ENCODE data around the gene PTK7. TPM values are rescaled to one million over a fixed set of nuclear protein-coding genes. Genes with fewer than 3 reads are reported as not detected.
A peak's percentile ranks its signal among the peaks of the same experiment; 100 is the strongest.

Gene PTK7
- total RNA-seq, 1 donor from 2014 or later = 3.3 TPM

- DNase-seq (ENCODE audit: low spot score) = no peak
- Mint-ChIP-seq H3K9me3 (no peaks in the 10 kb centered on the region), H3K36me3 (ENCODE audit: low read depth) (peaks cover 32% of the 10 kb centered on the region), H3K27ac (peak overlapping the region; percentile 70), H3K4me1 (ENCODE audit: low read depth) (peaks cover 38% of the 10 kb centered on the region), H3K27me3 (ENCODE audit: insufficient read depth) (peaks cover 2% of the 10 kb centered on the region), H3K4me3 (no peak overlapping the region)
- intact Hi-C loops (cut with micrococcal nuclease) = loop anchor here (2.0 kb wide), 1 partner anchor 207 kb away; no protein-coding TSS in a partner anchor
These were observed 99.7 kb downstream of the PTK7 start for GRCh38 chr6:43175676-43176422.

GRCh38 chr6:43176423-43176786 is 100.3 kb downstream of the PTK7 start:
- no peak for DNase-seq (ENCODE audit: low spot score)
- intact Hi-C loops (cut with micrococcal nuclease) = no loop called here
- H3K27me3 Mint-ChIP-seq (ENCODE audit: insufficient read depth) = no peaks in the 10 kb centered on the region
- no peak overlapping the region for H3K4me3 Mint-ChIP-seq
- peak overlapping the region; percentile 70 for H3K27ac Mint-ChIP-seq
- H3K4me1 Mint-ChIP-seq (ENCODE audit: low read depth) = peaks cover 41% of the 10 kb centered on the region
- no peaks in the 10 kb centered on the region for H3K9me3 Mint-ChIP-seq
- peaks cover 35% of the 10 kb centered on the region for H3K36me3 Mint-ChIP-seq (ENCODE audit: low read depth)

- no peaks in the 10 kb centered on the region for H3K9me3 Mint-ChIP-seq
These were observed 102.0 kb downstream of the PTK7 start for GRCh38 chr6:43178150-43178549.

GRCh38 chr6:43178951-43179830 is 103.1 kb downstream of the PTK7 start:
- Mint-ChIP-seq H3K27me3 (ENCODE audit: insufficient read depth) (no peaks in the 10 kb centered on the region), H3K27ac (no peak overlapping the region), H3K9me3 (no peaks in the 10 kb centered on the region), H3K36me3 (ENCODE audit: low read depth) (peaks cover 46% of the 10 kb centered on the region), H3K4me1 (ENCODE audit: low read depth) (peaks cover 44% of the 10 kb centered on the region), H3K4me3 (no peak overlapping the region)
- intact Hi-C loops (cut with micrococcal nuclease) = no loop called here
- no peak for DNase-seq (ENCODE audit: low spot score)

More at GRCh38 chr6:43178150-43178549, 102.0 kb downstream of the PTK7 start:
- Mint-ChIP-seq H3K4me3 (no peak overlapping the region), H3K36me3 (ENCODE audit: low read depth) (peaks cover 41% of the 10 kb centered on the region), H3K27ac (no peak overlapping the region), H3K4me1 (ENCODE audit: low read depth) (peaks cover 44% of the 10 kb centered on the region), H3K27me3 (ENCODE audit: insufficient read depth) (no peaks in the 10 kb centered on the region)
- DNase-seq (ENCODE audit: low spot score) = no peak
- intact Hi-C loops (cut with micrococcal nuclease) = no loop called here

- no peak overlapping the region for H3K4me3 Mint-ChIP-seq
- no peak overlapping the region for H3K27ac Mint-ChIP-seq
- peaks cover 43% of the 10 kb centered on the region for H3K4me1 Mint-ChIP-seq (ENCODE audit: low read depth)
- intact Hi-C loops (cut with micrococcal nuclease) = no loop called here
- no peak for DNase-seq (ENCODE audit: low spot score)
- peaks cover 45% of the 10 kb centered on the region for H3K36me3 Mint-ChIP-seq (ENCODE audit: low read depth)
- H3K9me3 Mint-ChIP-seq = no peaks in the 10 kb centered on the region
- H3K27me3 Mint-ChIP-seq (ENCODE audit: insufficient read depth) = no peaks in the 10 kb centered on the region
These were observed 103.9 kb downstream of the PTK7 start for GRCh38 chr6:43180058-43180457.

- intact Hi-C loops (cut with micrococcal nuclease) = no loop called here
- no peak for DNase-seq (ENCODE audit: low spot score)
- Mint-ChIP-seq H3K36me3 (ENCODE audit: low read depth) (peaks cover 40% of the 10 kb centered on the region), H3K27ac (peak overlapping the region; percentile 66), H3K4me1 (ENCODE audit: low read depth) (peaks cover 43% of the 10 kb centered on the region), H3K9me3 (no peaks in the 10 kb centered on the region), H3K27me3 (ENCODE audit: insufficient read depth) (no peaks in the 10 kb centered on the region), H3K4me3 (peak overlapping the region; percentile 95)
These were observed 104.9 kb downstream of the PTK7 start for GRCh38 chr6:43180985-43181384.

- Mint-ChIP-seq H3K4me1 (ENCODE audit: low read depth) (peaks cover 48% of the 10 kb centered on the region), H3K27me3 (ENCODE audit: insufficient read depth) (no peaks in the 10 kb centered on the region), H3K27ac (peak overlapping the region; percentile 91), H3K4me3 (peak overlapping the region; percentile 95), H3K36me3 (ENCODE audit: low read depth) (peaks cover 43% of the 10 kb centered on the region), H3K9me3 (no peaks in the 10 kb centered on the region)
- intact Hi-C loops (cut with micrococcal nuclease) = no loop called here
- no peak for DNase-seq (ENCODE audit: low spot score)
These were observed 105.5 kb downstream of the PTK7 start for GRCh38 chr6:43181621-43181941.

- Mint-ChIP-seq H3K36me3 (ENCODE audit: low read depth) (peaks cover 41% of the 10 kb centered on the region), H3K4me1 (ENCODE audit: low read depth) (peaks cover 48% of the 10 kb centered on the region), H3K4me3 (peak within 1 kb of the TSS; percentile 95)
These were observed 106.1 kb downstream of the PTK7 start, which contains the start of gene CUL9 for GRCh38 chr6:43181942-43182860. TSS of gene CUL9 (plus strand) at chr6:43182196. CDS start at chr6:43184311, 2,115 bp downstream.

GRCh38 chr6:43183441-43183840 is 107.3 kb downstream of the PTK7 start:
- H3K36me3 Mint-ChIP-seq (ENCODE audit: low read depth) = peaks cover 35% of the 10 kb centered on the region
- no peak for DNase-seq (ENCODE audit: low spot score)
- peak overlapping the region; percentile 91 for H3K27ac Mint-ChIP-seq
- H3K4me3 Mint-ChIP-seq = peak overlapping the region; percentile 95
- peaks cover 48% of the 10 kb centered on the region for H3K4me1 Mint-ChIP-seq (ENCODE audit: low read depth)
- no peaks in the 10 kb centered on the region for H3K9me3 Mint-ChIP-seq
- intact Hi-C loops (cut with micrococcal nuclease) = no loop called here
- no peaks in the 10 kb centered on the region for H3K27me3 Mint-ChIP-seq (ENCODE audit: insufficient read depth)

More at GRCh38 chr6:43181942-43182860, 106.1 kb downstream of the PTK7 start, which contains the start of gene CUL9:
- no peaks in the 10 kb centered on the region for H3K27me3 Mint-ChIP-seq (ENCODE audit: insufficient read depth)
- peak; percentile 83 for DNase-seq (ENCODE audit: low spot score)
- intact Hi-C loops (cut with micrococcal nuclease) = loop anchor here (1.0 kb wide), 2 partner anchors 8 to 42 kb away; no protein-coding TSS in a partner anchor
- peak within 1 kb of the TSS; percentile 91 for H3K27ac Mint-ChIP-seq
- no peaks in the 10 kb centered on the region for H3K9me3 Mint-ChIP-seq

- Mint-ChIP-seq H3K27ac (peak overlapping the region; percentile 32), H3K9me3 (no peaks in the 10 kb centered on the region), H3K4me1 (ENCODE audit: low read depth) (peaks cover 48% of the 10 kb centered on the region), H3K27me3 (ENCODE audit: insufficient read depth) (no peaks in the 10 kb centered on the region), H3K4me3 (peak overlapping the region; percentile 64), H3K36me3 (ENCODE audit: low read depth) (peaks cover 30% of the 10 kb centered on the region)
- DNase-seq (ENCODE audit: low spot score) = no peak
- intact Hi-C loops (cut with micrococcal nuclease) = no loop called here
These were observed 108.3 kb downstream of the PTK7 start for GRCh38 chr6:43184268-43184985.

- no peak for DNase-seq (ENCODE audit: low spot score)
- peak overlapping the region; percentile 6 for H3K4me3 Mint-ChIP-seq
- no peaks in the 10 kb centered on the region for H3K27me3 Mint-ChIP-seq (ENCODE audit: insufficient read depth)
- no peaks in the 10 kb centered on the region for H3K9me3 Mint-ChIP-seq
- peaks cover 48% of the 10 kb centered on the region for H3K4me1 Mint-ChIP-seq (ENCODE audit: low read depth)
- peaks cover 30% of the 10 kb centered on the region for H3K36me3 Mint-ChIP-seq (ENCODE audit: low read depth)
- peak overlapping the region; percentile 57 for H3K27ac Mint-ChIP-seq
- intact Hi-C loops (cut with micrococcal nuclease) = no loop called here
These were observed 109.4 kb downstream of the PTK7 start for GRCh38 chr6:43185391-43185985.
